OCI-LY1 (cell line): ENCODE measurements around the gene USP44.

Experiments used
- CTCF ChIP-seq: fragments of 200-600 bp; sonication (generic), shearing (Covaris generic); IDR thresholded peaks from 2 replicates; pipeline ENCODE4 v1.5.1; 2017; ENCODE audit warnings: mild to moderate bottlenecking, antibody characterized with exemption, low read length, moderate library complexity, mixed read lengths
- EZH2 ChIP-seq: fragments of 200-600 bp; sonication (generic), shearing (Covaris generic); IDR thresholded peaks from 2 replicates; pipeline ENCODE4 v1.8.0; 2017; ENCODE audit warnings: borderline replicate concordance, mixed run types, mild to moderate bottlenecking, antibody characterized with exemption, low read length, moderate library complexity, mixed read lengths

GRCh38 chr12:95544756-95545155 is 6.5 kb downstream of the USP44 start:
- TF ChIP-seq CTCF (no peak), EZH2 (no peak)
